Ectodermal cell (in vitro differentiated cells): ENCODE results near the gene NENF.

ENCODE experiments used
- H3K27ac ChIP-seq: 2 replicates; pipeline ENCODE4 v1.7.0; 2013; ENCODE audit warnings: mild to moderate bottlenecking, low read depth, low read length; ENCODE audit not compliant: insufficient read depth, poor library complexity, severe bottlenecking
- H3K27me3 ChIP-seq: 2 replicates; pipeline ENCODE4 v1.7.0; 2013; ENCODE audit warnings: mild to moderate bottlenecking, low read length; ENCODE audit not compliant: insufficient read depth, control insufficient read depth, poor library complexity, severe bottlenecking
- H3K36me3 ChIP-seq: one replicate; pipeline ENCODE4 v1.7.0; 2013; ENCODE audit warnings: low read length; ENCODE audit not compliant: control insufficient read depth, insufficient read depth
- H3K4me1 ChIP-seq: one replicate; pipeline ENCODE4 v1.7.0; 2013; ENCODE audit warnings: low read length; ENCODE audit not compliant: control insufficient read depth, insufficient read depth
- H3K4me3 ChIP-seq: 2 replicates; pipeline ENCODE4 v1.7.0; 2013; ENCODE audit warnings: low read depth, low read length, control low read depth; ENCODE audit not compliant: insufficient read depth
- H3K9me3 ChIP-seq: 2 replicates; pipeline ENCODE4 v1.7.0; 2013; ENCODE audit warnings: mild to moderate bottlenecking, low read length, moderate library complexity; ENCODE audit not compliant: control insufficient read depth
- WGBS, 2 experiments: methylation state at CpG; one replicate each; pipeline ENCODE4 v1.1.7; 2013; ENCODE audit warnings: missing lambda C conversion rate in 2 of 2; 5-methylcytosine and 5-hydroxymethylcytosine counted together

The NENF gene

DNA sequence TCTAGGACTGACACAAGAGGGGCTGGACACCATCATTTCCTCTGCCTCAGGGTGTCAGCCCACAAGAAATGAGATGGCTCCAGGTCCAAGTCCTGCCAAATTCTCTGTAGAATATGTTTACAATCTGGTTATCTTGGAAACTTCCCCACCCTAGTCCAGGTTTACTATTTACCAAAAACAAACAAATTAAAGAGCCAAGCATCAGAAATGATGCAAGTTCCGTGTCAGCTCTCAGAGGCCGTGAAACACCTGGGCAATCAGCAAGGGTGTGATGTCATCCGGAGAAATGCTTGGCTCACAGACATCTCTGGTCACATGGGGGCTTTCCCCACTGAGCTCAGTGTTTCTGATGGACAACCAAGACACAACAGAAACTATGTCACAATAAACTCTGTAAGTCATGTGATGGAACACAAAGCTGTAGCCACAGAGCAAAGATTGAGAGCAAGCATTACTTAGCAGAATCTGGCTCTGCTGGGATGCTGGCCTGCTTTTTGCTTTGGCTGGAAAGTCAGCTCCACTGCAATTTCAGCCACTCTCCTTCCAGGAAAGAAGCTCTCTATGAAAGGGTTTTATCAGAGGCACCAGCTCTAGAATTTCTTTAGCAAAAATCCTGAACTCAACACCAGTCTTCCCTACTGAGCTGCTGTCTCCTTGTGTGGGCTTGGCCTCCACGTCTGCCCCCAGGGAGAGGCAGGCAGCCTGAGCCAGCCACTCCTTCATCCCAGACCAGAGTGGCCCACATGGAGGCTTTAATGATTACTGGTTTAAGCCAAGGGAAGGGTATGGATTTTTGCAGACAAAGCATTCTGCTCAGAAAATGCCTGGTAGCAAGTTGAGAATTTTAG, 55.9 kb downstream of the NENF start:
- H3K27ac ChIP-seq, result no peak overlapping the region
- 77 to 78% methylated on average over 4 of the region's 4 CpGs for WGBS, 2 experiments
- H3K4me1 ChIP-seq, result peaks cover 24% of the 10 kb centered on the region
- H3K4me3 ChIP-seq, result no peak overlapping the region
- H3K9me3 ChIP-seq, result no peaks in the 10 kb centered on the region
- H3K36me3 ChIP-seq, result no peaks in the 10 kb centered on the region
- peaks cover 5% of the 10 kb centered on the region for H3K27me3 ChIP-seq

GRCh38 chr1:212489284-212489859, 56.7 kb downstream of the NENF start:
- Histone ChIP-seq H3K27ac (no peak overlapping the region), H3K27me3 (peaks cover 5% of the 10 kb centered on the region), H3K36me3 (no peaks in the 10 kb centered on the region), H3K4me1 (peaks cover 24% of the 10 kb centered on the region), H3K9me3 (no peaks in the 10 kb centered on the region), H3K4me3 (no peak overlapping the region)
- 88 to 97% methylated on average over 4 of the region's 4 CpGs for WGBS, 2 experiments

DNA sequence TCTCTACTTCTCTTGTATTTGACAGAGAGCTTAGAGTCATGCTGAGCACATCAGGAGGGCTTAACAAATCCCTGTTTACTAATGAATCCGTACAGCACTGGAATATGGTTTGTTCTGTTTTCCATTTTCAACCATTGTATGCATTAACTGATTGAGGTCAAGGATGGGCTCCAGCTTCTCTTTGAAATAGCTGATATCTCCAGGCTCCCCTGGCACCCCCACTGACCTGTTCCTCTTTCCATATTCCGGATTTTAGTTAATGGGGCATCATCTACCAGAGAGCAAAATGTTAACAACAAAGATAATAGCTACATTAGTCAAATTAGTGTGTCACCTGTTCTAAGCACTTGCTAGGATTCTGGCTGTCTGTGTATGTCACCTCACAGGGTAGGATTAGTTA, 57.6 kb downstream of the NENF start:
- H3K9me3 ChIP-seq, result no peaks in the 10 kb centered on the region
- WGBS, 2 experiments, result 75 to 76% methylated on average over 2 of the region's 2 CpGs
- H3K27ac ChIP-seq, result no peak overlapping the region
- H3K27me3 ChIP-seq, result peaks cover 5% of the 10 kb centered on the region
- no peak overlapping the region for H3K4me3 ChIP-seq
- no peaks in the 10 kb centered on the region for H3K36me3 ChIP-seq
- peaks cover 24% of the 10 kb centered on the region for H3K4me1 ChIP-seq

GRCh38 chr1:212491454-212491853, 58.7 kb downstream of the NENF start:
- H3K27ac ChIP-seq, result no peak overlapping the region
- peaks cover 16% of the 10 kb centered on the region for H3K4me1 ChIP-seq
- H3K27me3 ChIP-seq, result peaks cover 9% of the 10 kb centered on the region
- WGBS, 2 experiments, result 91% methylated on average over 4 of the region's 4 CpGs
- H3K9me3 ChIP-seq, result no peaks in the 10 kb centered on the region
- H3K36me3 ChIP-seq, result no peaks in the 10 kb centered on the region
- no peak overlapping the region for H3K4me3 ChIP-seq
